Measurements from ENCODE around the gene PLK2.

GRCh38 chr5:58439094-58439644 lies 20.7 kb downstream of the PLK2 start:
- TF ChIP-seq CTCF (IDR thresholded peaks at IDR 0.05; ENCODE audit: low read depth, low read length) (no peak), EZH2phosphoT487 (IDR thresholded peaks at IDR 0.05; ENCODE audit: low read depth) (no peak)
